Measurements from ENCODE around the gene UBC. TPM values are rescaled to one million over a fixed set of nuclear protein-coding genes. Genes with fewer than 3 reads are reported as not detected.
A peak's percentile ranks its signal among the peaks of the same experiment; 100 is the strongest.
"Not testable (repeated sequence)": the region's sequence is repeated elsewhere in the genome, so short reads cannot be mapped to it uniquely, and the experiment has no call there.

Gene UBC
- total RNA-seq, 1 experiment from 2014 or later, result 1,708 TPM

DNA sequence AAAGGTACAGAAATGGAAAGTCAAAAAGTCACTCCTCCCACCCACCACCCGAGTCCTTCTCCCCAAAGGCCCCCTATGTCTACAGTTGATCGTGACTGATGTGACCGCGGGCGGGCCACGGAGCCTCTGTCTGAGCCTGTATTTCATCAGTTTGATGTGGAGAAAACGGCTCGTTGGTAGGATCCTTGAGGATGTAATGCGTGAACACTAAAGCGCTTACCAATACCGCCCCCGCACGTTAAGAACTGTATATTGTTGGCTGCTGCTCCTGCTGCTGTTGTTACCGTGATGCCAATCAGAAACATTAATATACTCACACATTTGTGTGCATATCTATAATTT lies 24.6 kb upstream of the UBC start:
- in situ Hi-C loops (cut with HindIII; ENCODE audit: low pct_unique_long_range_greater_than_20kb, low sequenced_read_pairs), result no loop called here
- DNase-seq (ENCODE audit: low read depth), result no peak

- in situ Hi-C loops (cut with HindIII; ENCODE audit: low pct_unique_long_range_greater_than_20kb, low sequenced_read_pairs), result no loop called here
- peak; percentile 66 for DNase-seq (ENCODE audit: low read depth)
Measured at GRCh38 chr12:124938587-124938986, 24.1 kb upstream of the UBC start.

DNA sequence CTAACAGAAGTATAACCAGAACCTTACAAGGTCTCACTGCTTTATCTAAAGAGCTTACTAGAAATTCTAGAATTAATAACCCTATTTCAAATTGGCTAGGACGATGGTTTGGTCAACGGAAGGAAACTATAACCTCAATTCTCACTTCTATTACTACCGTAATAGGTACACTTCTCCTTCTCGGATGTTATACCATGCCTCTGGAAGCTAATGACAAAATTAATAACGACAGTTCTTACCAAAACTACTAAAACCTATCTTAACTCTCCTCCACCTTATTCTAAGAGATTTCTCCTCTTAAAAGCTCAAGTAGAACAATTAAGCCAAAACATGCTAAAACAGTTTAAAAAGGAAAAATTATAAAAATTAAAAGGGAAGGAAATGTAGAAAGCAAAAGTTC lies 23.7 kb upstream of the UBC start:
- peak; percentile 19 for DNase-seq (ENCODE audit: low read depth)
- in situ Hi-C loops (cut with HindIII; ENCODE audit: low pct_unique_long_range_greater_than_20kb, low sequenced_read_pairs), result no loop called here

GRCh38 chr12:124931528-124931927 lies 17.1 kb upstream of the UBC start:
- DNase-seq (ENCODE audit: low read depth); in situ Hi-C loops (cut with HindIII; ENCODE audit: low pct_unique_long_range_greater_than_20kb, low sequenced_read_pairs): not testable (repeated sequence)

- in situ Hi-C loops (cut with HindIII; ENCODE audit: low pct_unique_long_range_greater_than_20kb, low sequenced_read_pairs), result no loop called here
- no peak for DNase-seq (ENCODE audit: low read depth)
Measured at GRCh38 chr12:124930586-124930985, 16.1 kb upstream of the UBC start.

GRCh38 chr12:124929649-124930419 lies 15.4 kb upstream of the UBC start:
- in situ Hi-C loops (cut with HindIII; ENCODE audit: low pct_unique_long_range_greater_than_20kb, low sequenced_read_pairs), result no loop called here
- no peak for DNase-seq (ENCODE audit: low read depth)

GRCh38 chr12:124928912-124929530 lies 14.6 kb upstream of the UBC start:
- no peak for DNase-seq (ENCODE audit: low read depth)
- in situ Hi-C loops (cut with HindIII; ENCODE audit: low pct_unique_long_range_greater_than_20kb, low sequenced_read_pairs), result no loop called here

- peak; percentile 94 for DNase-seq (ENCODE audit: low read depth)
- in situ Hi-C loops (cut with HindIII; ENCODE audit: low pct_unique_long_range_greater_than_20kb, low sequenced_read_pairs), result no loop called here
Measured at GRCh38 chr12:124928095-124928911, 13.9 kb upstream of the UBC start.

- in situ Hi-C loops (cut with HindIII; ENCODE audit: low pct_unique_long_range_greater_than_20kb, low sequenced_read_pairs), result no loop called here
- DNase-seq (ENCODE audit: low read depth), result peak; percentile 92
Measured at GRCh38 chr12:124927201-124928094, 13.0 kb upstream of the UBC start.

- in situ Hi-C loops (cut with HindIII; ENCODE audit: low pct_unique_long_range_greater_than_20kb, low sequenced_read_pairs); DNase-seq (ENCODE audit: low read depth): not testable (repeated sequence)
Measured at GRCh38 chr12:124925782-124926181, 11.3 kb upstream of the UBC start.

GRCh38 chr12:124925117-124925516 lies 10.7 kb upstream of the UBC start:
- in situ Hi-C loops (cut with HindIII; ENCODE audit: low pct_unique_long_range_greater_than_20kb, low sequenced_read_pairs), result no loop called here
- no peak for DNase-seq (ENCODE audit: low read depth)

GRCh38 chr12:124923905-124924734 lies 9.7 kb upstream of the UBC start:
- in situ Hi-C loops (cut with HindIII; ENCODE audit: low pct_unique_long_range_greater_than_20kb, low sequenced_read_pairs), result no loop called here
- peak; percentile 68 for DNase-seq (ENCODE audit: low read depth)

GRCh38 chr12:124921200-124922031 lies 7.0 kb upstream of the UBC start:
- peak; percentile 78 for DNase-seq (ENCODE audit: low read depth)
- in situ Hi-C loops (cut with HindIII; ENCODE audit: low pct_unique_long_range_greater_than_20kb, low sequenced_read_pairs), result no loop called here

DNA sequence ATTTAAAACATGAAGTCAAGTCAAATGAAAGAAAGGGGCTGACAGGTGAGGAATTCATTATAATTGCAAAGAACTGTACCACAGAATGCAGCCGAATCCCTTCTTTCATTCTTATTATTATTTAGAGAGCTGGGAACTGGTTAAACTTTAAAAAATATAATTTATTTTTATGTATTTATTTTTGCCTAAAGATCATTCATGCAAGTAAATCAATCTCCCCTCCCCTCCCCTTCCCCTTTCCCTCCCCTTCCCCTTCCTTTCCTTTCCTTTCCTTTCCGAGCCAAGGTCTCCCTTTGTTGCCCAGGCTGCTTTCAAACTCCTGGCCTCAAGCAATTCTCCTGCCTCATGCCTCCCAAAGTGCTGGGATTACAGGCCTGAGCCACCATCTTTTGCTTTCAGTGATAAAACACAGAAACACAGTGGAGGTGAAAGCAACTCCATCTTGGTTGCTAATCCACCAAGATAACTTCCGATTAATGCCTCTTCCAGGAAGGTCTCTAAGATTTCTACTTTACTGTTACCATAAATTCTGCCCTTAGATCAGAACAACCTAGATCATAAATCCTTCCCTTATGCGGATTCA lies 6.0 kb upstream of the UBC start:
- in situ Hi-C loops (cut with HindIII; ENCODE audit: low pct_unique_long_range_greater_than_20kb, low sequenced_read_pairs), result no loop called here
- no peak for DNase-seq (ENCODE audit: low read depth)

DNA sequence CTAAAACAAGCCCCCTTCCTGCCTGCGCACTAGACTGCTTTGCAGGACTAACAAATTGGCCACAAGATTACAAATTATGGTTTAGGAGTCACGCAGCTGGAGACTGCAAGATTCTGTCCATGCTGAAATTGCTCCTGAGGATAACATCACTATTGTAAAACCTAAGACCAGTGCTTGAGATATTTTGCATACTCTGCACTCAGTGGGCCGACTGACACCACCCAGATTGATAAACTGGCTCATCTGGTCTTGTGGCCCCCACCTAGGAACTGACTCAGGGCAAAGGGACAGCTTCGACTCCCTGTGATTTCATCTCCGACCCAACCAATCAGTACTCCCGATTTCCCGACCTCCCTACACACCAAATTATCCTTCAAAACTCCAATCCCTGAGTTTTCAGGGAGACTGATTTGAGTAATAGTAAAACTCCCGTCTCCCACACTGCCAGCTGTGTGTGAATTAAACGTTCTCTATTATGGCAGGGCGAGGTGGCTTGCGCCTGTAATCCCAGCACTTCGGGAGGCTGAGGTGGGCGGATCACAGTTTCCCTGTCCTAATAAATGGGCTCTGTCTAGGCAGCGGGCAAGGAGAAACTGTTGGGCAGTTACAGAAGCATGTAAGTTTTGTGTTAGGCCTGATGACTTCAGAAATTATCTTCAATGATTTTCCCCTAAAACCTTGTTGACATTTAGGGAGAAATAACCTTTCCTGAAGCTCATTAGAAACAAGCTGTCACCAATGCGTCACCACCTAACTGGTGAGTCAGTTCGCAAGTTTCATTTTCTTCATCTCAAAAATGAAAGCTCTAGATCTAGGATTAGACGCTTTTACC lies 5.3 kb upstream of the UBC start:
- peak; percentile 63 for DNase-seq (ENCODE audit: low read depth)
- in situ Hi-C loops (cut with HindIII; ENCODE audit: low pct_unique_long_range_greater_than_20kb, low sequenced_read_pairs), result no loop called here

GRCh38 chr12:124918622-124918988 lies 4.2 kb upstream of the UBC start:
- in situ Hi-C loops (cut with HindIII; ENCODE audit: low pct_unique_long_range_greater_than_20kb, low sequenced_read_pairs); DNase-seq (ENCODE audit: low read depth): not testable (repeated sequence)
